ENCODE results near the gene PHB1.

PHB1 gene

DNA sequence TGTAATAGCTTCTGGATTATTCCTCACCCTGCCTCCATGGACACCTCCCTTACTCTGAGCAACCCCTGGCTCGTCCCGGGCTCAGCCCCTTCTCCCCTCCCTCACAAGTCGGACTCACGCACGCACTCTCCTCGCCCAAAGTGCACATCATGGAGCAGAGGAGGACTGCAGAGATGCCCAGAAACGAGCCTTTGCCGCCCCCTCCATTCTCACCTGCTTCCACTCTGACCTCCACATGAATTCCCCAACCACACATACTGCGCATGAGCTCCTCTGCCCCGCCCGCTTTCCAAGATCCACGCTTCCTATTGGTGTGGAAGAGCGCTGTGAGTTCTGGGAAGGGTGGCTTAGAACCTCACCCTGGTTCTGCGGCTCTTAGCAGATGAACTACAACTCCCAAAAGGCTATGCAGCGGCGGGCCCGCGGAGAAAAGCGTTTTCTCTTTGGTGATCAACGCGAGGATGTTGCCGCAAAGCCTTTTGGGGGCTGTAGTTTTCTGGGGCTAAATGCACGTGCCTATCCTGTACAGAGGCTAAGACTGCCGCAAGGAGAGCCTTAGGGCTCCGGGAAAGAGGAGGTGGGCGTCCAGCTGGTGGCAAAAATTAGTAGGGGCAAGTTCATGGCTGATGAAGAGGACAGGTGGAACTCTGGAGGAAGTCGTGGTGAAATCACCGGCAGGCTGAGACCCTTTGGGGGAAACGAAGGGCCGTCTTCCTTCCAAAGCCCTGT, at the start of gene PHB1:
Gene PHB1, minus strand, starts transcription at position 261 of the 729 bp plus-strand sequence. CDS start 1,618 bp downstream, outside the sequence.
- peak; percentile 86 to 93 for DNase-seq (ENCODE audit: extremely low read depth in 1 of 2, low read depth in 1 of 2)

DNA sequence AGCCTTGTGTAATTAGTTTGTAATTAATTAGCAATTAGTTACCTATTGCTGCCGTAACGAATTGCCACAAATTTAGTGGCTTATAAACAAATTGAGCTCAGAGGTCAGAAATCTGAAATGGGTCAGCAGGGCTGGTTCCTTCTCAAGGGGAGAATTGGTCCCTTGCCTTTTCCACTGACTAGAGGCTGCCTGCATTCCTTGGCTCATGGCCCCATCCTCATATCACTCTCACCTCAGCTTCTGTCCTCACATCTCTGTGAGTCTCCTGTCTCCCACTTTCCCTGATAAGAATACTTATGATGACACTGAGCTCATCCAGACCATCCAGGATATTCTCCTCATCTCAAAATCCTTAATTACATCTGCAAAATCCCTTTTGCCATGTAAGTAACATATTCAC, 49.4 kb upstream of the PHB1 start:
- no peak for DNase-seq (ENCODE audit: extremely low read depth in 1 of 2, low read depth in 1 of 2)

DNA sequence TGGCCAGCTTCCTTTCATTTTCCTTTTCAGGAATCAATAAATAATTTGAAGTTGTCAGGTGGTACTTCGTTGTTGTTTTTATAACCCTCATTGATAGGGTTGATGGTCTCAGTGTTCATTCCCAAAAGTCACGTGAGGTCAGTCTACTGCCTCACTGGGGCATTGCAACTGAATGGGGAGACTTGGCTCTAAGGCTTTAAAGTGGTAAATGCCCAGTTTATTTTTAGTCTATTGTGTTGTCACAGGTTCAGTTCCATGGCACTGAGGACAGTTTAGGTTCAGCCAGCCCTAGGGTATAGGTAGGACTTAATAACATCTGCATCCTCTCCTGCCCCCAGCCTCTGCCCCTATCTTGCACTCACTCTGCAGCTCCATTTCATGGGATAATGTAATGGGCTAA, 46.9 kb upstream of the PHB1 start:
- DNase-seq (ENCODE audit: extremely low read depth in 1 of 2, low read depth in 1 of 2) = no peak

DNA sequence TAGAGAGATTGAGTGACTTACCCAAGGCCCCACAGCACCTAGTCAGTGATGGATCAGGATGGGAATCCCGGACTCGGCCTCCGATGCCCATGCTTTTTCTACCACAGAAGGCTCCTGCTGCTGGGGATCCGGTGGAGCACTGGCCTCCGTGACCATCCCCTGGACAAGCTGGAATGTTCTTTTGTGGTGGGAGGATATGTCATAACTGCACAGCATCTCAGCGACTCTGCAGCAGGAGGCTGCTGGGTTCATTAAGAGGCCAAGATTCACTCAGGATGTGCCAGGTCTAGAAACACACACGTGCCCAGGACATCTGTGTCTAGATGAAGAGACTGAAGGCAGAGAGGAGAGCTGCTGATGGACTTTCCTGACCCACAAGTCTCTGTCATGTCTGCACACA, 45.7 kb upstream of the PHB1 start:
- DNase-seq (ENCODE audit: extremely low read depth in 1 of 2, low read depth in 1 of 2) = no peak

DNA sequence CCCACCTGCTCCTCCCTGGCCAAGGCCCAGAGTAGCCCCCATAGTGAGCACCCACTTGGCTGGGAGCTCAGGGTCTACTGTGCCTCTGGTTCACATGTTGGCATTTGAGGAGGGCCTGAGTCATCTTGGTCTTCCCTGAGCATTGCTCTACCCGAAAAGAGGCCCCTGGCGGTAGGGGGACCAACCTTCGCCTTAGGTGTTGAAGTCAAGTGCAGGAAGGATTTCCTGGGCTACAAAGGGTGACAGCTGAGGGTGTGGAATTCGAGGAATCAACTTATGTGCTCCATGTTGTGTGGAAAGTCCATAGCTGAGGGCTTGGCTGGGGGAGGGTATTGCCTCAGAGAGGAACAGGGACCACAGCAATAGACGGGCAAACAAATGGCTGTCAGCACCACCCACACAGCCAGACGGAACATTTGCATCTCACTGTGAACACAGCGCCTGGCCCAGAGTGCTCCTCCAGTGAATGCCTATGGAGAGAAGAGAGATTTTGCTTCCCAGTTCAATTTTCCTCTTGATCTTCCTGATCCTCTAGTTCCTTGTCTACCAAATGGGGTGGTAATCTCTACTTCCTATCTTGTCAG, 44.8 kb upstream of the PHB1 start:
- DNase-seq (ENCODE audit: extremely low read depth in 1 of 2, low read depth in 1 of 2) = no peak

DNA sequence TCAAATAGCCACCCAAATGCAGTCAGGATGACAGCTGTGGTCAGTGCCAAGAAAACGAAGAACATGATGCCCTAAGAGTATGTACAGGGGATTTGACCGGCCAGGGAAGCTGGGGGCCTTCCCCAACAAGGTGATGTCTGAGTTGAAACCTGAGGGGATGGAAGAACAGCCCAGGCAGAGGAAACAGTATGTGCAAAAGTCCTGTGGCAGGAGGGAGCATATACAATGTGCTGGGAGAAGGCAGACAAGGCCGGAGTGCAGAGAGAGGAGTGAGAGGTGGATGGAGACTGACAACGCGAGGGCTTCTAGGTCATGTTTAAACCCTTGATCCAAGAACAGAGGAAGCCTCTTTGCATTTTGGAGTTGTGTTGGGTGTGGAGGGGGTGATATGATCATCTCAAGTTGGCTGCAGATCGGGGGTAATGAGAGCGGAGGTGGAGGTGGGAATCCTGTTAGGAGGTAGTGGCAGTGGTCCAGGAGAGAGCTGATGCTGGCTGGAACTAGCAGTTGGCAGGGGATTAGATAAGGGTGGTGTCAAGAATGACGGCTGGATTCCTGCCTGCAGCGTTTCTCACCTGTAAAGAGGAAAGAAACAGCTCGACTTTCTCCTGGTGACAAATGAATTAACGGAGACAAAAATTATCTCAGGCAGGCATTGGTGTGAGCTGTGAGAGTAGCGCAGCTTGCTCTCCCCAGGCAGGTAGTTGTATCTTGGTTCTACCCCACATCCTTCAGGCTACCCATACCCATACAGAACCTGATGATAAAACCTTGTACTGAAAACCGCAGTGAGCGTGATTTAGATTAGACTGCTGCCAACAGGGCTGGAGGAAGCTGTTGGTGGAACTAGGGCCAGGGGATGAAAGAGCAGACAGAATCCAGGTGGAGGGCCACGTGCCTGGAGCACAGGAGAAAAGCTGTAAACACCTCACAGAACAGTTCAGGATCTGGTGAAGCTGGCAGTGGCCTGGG, 43.2 kb upstream of the PHB1 start:
- DNase-seq (ENCODE audit: extremely low read depth in 1 of 2, low read depth in 1 of 2) = no peak

DNA sequence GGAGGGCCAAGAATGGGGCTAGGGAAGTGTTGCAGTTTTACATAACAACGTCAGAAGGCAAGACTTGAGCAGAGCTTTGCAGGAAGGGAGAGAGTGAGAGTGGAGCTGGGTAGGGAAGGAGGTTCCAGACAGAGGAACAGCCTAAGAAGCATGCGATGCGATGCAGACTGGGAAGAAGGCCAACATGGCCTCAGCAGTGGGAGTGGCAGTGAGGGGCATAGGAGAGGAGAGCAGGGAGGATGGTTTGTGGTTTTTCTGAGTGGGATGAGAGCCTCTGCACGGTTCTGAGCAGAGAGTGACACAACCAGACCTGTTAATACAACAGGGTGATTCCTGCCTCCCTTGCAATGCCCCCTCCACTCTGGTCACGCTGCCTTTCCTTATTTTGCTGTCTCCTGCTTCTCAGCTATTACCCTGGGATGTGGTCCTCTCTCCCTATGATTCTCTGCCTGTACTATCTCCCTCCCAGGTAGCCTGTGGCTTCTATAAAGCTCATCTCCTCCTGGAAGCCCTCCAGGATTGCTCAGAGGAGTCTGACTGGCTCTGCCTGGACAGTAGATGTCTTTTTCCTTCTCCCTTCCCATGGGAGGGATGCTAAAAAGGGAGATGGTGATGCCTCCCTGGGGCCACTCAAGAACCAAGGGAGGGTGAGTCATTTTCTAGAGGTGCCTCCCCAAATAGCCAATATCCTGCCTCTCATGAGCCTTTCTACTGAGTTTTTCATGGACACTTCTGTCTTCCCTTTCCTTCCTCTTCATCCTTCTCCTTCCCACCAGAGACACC, 41.7 kb upstream of the PHB1 start:
- no peak for DNase-seq (ENCODE audit: extremely low read depth in 1 of 2, low read depth in 1 of 2)

DNA sequence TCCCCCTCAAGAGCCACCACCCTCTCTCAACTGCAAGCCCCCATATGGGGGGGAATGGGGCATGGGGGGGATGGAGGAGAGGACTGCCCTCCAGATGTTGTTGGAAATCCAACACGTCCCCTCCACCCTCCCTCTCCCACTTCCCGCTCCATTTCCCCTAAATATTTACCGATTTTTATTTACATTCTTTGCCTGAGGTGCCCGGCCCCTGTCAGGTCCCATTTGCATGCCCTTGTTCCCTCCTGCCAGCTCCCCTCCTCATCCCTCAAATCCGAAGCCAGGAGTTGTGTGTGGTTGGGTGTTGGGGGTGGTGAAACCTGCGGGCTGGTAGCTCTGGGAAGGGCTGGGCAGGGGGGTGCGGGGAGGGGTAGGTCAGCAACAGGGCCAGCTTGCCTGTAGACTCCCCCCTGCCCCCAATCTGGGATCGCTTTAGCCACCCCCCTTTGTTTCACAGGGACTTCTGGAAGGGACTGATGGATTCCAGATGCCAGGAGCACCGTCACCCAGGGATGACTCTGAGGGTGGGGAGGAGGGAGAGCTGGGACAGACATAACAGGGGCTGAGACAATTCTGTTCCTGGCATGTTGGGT, 40.7 kb upstream of the PHB1 start:
- DNase-seq (ENCODE audit: extremely low read depth in 1 of 2, low read depth in 1 of 2) = no peak

DNA sequence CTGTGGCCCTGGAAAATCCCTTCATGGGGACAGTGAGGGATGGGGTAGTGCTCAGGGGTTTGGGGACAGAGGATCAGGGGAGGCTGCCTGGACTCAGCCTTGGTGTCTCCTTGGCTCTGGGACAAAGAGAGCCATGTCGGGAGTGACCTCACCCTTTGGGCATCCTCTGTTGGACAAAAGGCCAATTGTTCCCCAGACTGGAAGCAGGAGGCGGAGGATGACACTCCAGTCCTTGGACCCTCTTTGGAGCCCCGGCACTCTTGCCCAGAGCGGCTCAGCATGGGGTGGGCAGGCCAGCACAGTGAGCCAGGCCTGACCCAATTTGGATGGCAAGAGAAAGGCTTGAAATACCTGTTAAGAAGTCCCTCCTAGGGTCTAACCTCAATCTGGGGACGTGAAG, 39.4 kb upstream of the PHB1 start:
- no peak for DNase-seq (ENCODE audit: extremely low read depth in 1 of 2, low read depth in 1 of 2)

DNA sequence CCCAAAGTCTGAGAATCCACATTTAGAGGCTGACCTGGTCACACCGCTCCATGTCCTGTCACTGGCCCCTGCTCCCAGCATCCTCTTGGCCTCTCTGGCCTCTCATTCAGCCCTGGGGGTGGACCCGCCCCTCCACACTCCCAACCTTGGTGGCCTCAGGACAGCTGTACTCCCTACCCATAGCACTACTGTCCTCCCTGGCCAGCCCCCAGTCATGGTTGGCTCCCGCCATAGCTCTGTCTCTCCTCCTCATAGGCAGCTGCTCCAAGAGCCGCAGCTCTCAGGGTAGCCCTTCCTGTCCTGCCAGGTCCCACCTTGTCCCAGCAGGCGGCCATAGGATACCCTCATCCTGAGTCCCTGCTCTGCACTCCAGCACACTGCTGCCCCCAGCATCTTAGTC, 38.0 kb upstream of the PHB1 start:
- DNase-seq (ENCODE audit: extremely low read depth in 1 of 2, low read depth in 1 of 2) = no peak

DNA sequence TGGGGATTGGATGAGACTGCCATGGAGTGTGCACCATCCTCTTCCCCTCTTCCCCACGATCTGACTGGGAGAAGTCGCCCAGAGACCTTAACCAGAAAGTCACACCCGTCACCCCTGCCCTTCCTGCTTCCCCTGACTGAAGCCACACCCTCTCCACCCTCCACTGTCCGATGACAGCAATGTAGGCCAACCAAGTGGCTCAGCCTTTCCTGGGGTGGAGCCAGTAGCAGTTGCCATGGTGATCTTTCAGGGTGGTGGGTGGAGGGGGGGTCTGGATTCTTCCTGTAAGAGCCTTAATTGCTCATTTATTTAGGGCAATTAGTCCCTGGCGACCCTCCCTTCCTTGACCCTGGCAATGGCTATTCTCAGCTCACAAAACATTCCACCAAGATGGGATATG, 37.5 kb upstream of the PHB1 start:
- DNase-seq (ENCODE audit: extremely low read depth in 1 of 2, low read depth in 1 of 2) = no peak

DNA sequence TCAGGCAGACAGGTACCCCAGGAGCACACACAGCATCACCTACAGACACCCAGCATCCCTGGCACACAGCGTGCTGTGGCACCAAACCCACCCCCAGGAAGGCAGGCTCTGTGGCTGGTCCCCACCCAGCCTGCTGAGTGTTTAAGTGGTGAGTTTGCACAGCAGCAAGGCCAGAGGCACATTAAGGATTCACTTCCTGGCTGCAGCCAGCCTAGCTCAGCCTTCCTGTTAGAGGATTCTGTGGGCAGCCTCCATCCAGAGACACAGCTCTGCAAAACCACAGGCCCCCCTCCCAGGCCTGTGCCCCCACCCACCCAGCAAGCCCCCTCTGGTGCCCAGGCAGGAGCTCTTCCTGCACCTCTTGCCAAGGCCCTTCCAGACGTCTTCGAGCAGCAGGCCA, 36.1 kb upstream of the PHB1 start:
- DNase-seq (ENCODE audit: extremely low read depth in 1 of 2, low read depth in 1 of 2) = no peak

DNA sequence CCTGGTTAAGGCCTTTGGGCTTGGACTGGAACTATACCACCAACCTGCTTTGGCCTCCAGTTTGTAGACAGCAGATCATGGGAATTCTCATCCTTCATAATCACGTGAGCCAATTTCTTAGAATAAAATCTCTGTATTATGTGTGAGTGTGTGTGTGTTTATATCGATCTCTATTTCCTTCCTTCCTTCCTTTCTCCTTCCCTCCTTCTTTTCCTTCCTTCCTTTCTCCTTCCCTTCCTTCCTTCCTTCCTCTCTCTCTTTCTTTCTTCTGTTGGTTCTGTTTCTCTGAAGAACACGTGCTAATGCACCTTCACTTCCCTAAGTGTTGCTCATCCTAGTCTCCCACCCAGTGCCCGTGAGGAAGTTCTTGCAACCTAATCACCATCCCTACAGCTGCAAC, 35.5 kb upstream of the PHB1 start:
- DNase-seq (ENCODE audit: extremely low read depth in 1 of 2, low read depth in 1 of 2) = no peak

DNA sequence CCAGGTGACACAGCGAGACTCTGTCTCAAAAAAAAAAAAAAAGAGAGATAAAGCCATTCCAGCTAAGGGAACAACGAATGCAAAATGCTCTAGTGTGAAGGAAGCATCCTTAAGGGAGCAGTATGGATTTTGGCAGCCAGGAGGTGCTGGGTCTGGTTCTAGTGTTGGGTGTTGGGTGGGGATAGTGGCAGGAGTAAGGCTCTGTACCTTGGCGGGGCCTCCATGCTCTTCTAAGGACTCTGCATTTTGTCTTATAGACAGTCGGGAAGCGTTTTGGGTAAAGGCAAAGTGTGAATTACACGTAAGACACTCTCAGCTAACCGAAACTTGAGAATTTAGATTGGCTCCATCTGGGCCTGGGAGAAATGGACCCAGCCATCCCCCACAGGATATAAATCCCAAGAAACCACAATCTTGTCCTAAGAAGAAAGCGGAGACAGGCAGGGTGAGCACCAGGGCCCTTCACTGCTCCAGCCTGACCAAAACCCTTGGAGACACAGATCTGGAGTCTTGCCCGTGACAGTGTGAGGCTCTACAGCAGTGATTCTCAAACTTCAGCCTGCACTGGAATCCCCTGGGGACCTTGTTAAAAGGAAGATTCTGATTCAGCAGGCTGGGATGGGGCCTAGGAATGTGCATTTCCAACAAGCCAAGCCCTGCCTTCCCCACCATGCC, 33.1 kb upstream of the PHB1 start:
- DNase-seq (ENCODE audit: extremely low read depth in 1 of 2, low read depth in 1 of 2) = no peak

DNA sequence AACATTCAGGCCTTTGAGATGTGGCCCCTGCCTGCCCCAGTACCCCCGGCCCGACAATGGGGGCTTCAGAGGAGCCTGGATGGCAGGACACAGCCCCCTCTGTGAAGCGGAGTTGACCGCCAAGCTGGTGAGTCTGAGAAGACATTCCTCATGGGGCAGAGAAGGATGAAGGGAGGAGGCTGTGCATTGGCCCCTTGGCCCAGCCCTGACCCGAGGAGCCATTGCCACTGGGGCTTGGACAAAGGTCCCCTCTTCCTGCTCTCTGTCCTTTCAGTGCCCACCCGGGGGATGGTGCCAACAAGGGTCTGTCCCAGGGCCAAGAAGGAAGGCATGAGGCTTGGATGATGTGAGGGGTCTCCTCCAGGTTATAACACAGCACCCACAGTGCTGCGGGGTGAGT, 30.9 kb upstream of the PHB1 start:
- no peak for DNase-seq (ENCODE audit: extremely low read depth in 1 of 2, low read depth in 1 of 2)

DNA sequence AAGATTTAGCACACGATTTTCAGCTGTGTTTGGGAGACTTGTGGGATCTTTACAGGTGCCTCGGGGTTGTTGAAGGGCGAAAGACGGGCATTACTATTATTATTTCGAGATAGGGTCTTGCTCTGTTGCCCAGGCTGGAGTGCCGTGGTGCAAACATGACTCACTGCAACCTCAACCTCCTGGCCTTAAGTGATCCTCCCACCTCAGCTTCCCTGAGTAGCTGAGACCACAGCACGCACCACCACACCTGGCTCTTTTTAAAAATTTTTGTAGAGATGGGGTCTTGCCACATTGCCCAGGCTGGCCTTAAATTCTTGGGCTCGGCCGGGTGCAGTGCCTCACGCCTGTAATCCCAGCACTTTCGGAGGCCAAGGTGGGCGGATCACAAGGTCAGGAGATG, 29.7 kb upstream of the PHB1 start:
- no peak for DNase-seq (ENCODE audit: extremely low read depth in 1 of 2, low read depth in 1 of 2)

DNA sequence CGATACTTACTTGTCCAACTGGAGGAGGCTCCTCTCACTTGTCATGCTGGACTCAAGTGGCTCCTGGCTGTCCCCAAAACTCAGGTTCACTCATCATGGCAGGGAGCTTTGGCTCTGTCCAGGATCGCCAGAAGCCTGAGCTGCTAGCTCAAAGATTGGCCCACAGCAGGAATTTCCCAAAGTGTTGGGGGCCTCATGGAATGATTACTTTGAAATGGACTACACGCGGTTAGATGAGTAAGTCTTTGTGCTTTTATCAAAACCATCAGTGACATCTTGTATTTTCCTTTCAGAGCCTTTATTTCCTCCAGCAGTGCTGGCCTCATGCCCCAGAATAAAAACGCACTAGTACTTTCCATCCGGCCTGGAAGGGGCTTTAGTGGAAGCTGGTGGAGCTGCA, 29.2 kb upstream of the PHB1 start:
- DNase-seq (ENCODE audit: extremely low read depth in 1 of 2, low read depth in 1 of 2) = no peak

DNA sequence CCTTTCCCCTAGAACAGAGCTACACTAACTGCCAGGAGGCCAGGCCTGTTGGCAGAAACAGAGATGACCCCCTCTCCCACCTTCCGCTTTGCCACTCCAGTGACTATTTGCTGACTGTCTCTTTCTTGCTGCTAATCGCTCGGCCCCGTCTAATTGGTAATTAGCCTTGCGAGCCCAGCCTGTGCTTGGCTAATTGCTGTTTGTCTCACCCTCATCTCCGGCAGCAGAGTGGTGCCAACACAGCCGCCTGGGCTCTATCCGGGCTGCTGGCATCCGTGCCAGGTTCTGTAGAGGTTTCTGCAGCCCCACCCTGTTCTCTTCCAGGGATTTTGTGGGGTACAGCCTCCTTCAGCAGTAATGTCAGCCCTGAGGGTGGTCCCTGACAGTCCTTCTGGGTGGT, 27.4 kb upstream of the PHB1 start:
- DNase-seq (ENCODE audit: extremely low read depth in 1 of 2, low read depth in 1 of 2) = no peak

DNA sequence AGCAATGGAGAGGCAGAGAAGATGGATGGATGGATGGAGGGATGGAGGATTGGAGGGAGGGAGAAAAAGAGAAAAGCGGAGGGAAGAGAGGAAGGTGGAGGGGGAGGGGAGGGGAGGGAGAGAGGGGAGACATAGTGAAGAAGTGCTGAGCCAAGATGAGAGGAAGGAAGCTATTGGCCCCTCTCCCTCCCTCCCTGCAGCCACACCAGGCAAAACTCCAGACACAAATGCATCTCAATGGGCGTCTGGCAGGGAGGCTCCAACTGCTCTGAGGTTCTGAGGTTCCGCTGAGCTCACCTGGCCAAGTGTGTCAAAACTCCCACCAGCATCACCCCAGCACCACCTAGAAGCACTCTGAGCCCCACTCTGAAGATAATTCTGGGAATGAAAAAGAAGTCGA, 26.9 kb upstream of the PHB1 start:
- no peak for DNase-seq (ENCODE audit: extremely low read depth in 1 of 2, low read depth in 1 of 2)

DNA sequence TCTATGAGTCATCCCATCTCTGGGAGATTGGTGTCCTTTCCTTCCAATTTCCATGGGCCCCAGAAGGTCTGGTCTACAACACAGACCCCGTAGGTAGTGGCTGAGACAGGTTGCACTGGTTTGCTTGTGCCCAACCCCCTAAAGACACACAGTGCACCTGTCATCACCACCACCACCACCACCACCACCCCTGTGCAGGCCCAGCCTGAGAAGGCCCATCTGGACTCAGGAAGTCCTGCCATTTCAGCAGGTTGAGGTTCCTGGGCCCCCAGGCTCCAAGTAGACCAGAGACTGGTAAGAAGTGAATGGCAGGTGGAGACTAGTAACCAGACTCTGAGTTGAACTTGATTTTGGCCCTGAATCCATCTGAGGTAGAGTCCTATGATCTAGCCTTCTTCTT, 25.9 kb upstream of the PHB1 start:
- no peak for DNase-seq (ENCODE audit: extremely low read depth in 1 of 2, low read depth in 1 of 2)
